Fibroblast of skin of right quadriceps (primary cell): ENCODE results near the gene SCAF1.

Source experiments
- DNase-seq: peaks from one replicate; pipeline ENCODE4 v3.0.0-alpha.2; 2013

SCAF1 gene, protein sequence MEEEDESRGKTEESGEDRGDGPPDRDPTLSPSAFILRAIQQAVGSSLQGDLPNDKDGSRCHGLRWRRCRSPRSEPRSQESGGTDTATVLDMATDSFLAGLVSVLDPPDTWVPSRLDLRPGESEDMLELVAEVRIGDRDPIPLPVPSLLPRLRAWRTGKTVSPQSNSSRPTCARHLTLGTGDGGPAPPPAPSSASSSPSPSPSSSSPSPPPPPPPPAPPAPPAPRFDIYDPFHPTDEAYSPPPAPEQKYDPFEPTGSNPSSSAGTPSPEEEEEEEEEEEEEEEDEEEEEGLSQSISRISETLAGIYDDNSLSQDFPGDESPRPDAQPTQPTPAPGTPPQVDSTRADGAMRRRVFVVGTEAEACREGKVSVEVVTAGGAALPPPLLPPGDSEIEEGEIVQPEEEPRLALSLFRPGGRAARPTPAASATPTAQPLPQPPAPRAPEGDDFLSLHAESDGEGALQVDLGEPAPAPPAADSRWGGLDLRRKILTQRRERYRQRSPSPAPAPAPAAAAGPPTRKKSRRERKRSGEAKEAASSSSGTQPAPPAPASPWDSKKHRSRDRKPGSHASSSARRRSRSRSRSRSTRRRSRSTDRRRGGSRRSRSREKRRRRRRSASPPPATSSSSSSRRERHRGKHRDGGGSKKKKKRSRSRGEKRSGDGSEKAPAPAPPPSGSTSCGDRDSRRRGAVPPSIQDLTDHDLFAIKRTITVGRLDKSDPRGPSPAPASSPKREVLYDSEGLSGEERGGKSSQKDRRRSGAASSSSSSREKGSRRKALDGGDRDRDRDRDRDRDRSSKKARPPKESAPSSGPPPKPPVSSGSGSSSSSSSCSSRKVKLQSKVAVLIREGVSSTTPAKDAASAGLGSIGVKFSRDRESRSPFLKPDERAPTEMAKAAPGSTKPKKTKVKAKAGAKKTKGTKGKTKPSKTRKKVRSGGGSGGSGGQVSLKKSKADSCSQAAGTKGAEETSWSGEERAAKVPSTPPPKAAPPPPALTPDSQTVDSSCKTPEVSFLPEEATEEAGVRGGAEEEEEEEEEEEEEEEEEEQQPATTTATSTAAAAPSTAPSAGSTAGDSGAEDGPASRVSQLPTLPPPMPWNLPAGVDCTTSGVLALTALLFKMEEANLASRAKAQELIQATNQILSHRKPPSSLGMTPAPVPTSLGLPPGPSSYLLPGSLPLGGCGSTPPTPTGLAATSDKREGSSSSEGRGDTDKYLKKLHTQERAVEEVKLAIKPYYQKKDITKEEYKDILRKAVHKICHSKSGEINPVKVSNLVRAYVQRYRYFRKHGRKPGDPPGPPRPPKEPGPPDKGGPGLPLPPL

DNA sequence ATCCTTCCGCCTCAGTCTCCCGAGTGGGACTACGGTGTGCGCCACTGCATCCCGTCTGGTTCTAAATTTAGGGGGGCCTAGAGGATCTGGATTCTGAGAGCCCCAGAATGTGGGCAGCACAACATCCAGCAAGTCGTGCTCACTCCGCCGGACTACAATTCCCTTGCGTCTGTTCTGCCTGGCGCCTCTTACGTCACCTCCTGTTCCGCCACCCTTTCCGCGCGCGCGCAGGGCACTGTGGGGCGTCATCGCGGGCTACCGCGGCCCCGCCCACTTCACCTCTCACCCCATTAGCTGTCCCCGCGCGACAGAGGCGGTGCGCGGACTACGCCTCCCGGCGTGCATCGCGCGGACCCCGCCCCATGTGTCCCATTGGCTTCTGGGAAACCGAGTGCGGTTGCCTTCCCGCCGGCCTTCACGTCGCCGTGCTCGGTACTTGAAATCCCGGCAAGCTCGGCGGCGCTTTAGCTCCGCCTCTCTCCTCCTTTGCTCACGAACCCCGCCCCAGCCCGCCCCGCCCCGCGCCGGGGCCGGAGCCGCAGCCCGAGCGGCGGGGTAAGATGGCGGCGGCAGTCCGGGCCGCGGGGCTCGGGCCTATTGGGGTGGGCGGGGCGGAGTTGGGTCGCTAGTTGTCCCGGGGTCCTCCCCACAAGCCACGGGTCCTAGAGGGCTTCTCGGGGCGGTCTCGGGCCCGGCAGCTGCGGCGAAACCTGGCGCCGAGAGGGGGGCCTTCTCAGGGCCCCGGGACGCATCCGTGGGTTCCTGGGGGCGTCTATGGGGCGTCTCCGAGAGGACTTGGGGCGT lies at the start of gene SCAF1:
SCAF1 (plus strand) TSS at position 522 of the 804 bp plus-strand sequence. CDS start 2,818 bp downstream, outside the sequence.
- peak; percentile 100 for DNase-seq

GRCh38 chr19:49592486-49593232 lies 49.4 kb upstream of the SCAF1 start:
- DNase-seq, result no peak

- DNase-seq, result peak; percentile 91
Observed at GRCh38 chr19:49593233-49594113, 48.5 kb upstream of the SCAF1 start.

- DNase-seq, result no peak
Observed at GRCh38 chr19:49594157-49594992, 47.6 kb upstream of the SCAF1 start.

GRCh38 chr19:49594993-49595818 lies 46.8 kb upstream of the SCAF1 start:
- no peak for DNase-seq

GRCh38 chr19:49595819-49596404 lies 46.1 kb upstream of the SCAF1 start:
- DNase-seq, result no peak

DNA sequence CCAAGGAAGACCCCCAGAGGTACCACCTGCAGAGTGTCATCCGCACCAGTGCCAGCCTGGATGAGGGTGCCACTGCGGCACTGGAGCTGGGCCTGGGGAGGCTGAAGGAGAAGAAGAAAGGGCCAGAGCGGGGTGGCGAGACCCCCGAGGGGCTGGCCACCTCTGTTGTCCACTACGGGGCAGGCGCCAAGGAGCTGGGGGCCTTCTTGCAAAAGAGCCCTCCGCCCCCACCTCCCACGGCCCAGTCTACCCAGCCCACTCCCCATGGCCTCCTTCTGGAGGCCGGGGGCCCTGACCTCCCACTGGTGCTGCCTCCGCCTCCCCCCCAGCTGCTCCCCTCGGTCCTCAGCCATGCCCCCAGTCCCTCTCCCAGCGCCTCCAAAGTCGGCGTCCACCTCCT lies 45.6 kb upstream of the SCAF1 start:
- DNase-seq, result no peak

- no peak for DNase-seq
Observed at GRCh38 chr19:49596954-49597702, 44.9 kb upstream of the SCAF1 start.

GRCh38 chr19:49597703-49597974 lies 44.4 kb upstream of the SCAF1 start:
- no peak for DNase-seq

DNA sequence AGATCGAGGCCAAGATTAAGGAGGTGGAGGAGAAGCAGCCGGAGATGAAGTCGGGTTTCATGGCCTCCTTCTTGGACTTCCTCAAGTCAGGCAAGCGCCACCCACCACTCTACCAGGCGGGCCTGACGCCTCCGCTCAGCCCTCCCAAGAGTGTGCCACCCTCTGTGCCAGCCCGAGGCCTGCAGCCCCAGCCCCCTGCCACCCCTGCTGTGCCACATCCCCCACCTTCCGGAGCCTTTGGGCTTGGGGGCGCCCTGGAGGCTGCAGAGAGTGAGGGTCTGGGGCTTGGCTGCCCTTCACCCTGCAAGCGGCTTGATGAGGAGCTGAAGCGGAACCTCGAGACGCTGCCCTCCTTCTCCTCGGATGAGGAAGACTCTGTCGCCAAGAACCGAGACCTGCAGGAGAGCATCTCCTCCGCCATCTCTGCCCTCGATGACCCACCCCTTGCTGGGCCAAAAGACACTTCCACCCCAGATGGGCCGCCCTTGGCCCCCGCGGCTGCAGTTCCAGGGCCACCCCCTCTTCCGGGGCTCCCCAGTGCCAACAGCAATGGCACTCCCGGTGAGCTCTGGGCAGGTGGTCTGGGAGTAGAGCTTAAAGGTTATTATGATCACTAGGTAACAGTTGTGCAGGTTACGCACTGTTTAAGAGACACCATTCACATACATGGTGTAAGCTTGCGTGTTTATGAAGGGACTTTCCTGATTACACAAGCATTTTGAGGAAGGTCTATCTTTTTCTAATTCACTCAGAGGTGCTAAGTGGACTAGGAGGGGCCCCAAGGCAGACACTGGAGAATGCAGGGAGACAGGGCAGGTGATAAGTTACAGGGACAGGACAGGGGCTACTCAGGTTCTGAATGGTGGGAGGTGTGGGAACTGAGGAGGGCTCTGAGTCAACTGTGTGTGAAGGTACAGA lies 42.4 kb upstream of the SCAF1 start:
- DNase-seq, result no peak

DNA sequence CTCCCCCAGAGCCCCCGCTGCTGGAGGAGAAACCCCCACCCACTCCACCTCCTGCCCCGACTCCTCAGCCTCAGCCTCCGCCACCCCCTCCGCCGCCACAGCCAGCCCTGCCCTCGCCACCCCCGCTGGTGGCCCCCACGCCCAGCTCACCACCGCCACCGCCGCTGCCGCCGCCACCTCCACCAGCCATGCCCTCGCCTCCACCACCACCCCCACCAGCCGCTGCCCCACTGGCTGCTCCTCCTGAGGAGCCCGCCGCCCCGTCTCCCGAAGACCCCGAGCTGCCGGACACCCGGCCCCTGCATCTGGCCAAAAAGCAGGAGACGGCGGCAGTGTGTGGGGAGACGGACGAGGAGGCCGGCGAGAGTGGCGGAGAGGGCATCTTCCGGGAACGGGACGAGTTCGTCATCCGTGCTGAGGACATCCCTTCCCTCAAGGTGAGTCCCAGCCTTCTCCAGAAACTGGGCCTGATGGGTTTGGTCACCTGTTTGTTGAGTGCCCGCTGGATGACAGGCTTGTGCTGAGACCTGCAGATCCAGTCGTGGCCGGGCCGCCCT lies 40.4 kb upstream of the SCAF1 start:
- no peak for DNase-seq

DNA sequence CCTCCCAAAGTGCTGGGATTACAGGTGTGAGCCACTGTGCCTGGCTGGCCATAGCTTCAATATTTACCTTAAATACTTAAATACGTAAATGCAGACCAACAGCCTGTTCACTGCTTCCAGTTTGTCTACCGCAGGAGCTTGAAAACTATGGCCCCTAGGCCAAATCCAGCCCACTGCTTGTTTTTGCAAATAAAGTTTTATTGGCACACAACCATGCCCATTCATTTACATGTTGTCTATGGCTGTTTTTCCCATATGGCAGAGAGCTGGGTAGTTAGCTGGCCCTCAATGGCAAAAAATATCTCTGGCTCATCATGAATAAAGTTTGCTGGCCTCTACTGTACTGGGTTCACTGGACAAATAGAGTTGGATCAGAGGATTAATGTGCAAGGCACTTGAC lies 39.2 kb upstream of the SCAF1 start:
- no peak for DNase-seq

DNA sequence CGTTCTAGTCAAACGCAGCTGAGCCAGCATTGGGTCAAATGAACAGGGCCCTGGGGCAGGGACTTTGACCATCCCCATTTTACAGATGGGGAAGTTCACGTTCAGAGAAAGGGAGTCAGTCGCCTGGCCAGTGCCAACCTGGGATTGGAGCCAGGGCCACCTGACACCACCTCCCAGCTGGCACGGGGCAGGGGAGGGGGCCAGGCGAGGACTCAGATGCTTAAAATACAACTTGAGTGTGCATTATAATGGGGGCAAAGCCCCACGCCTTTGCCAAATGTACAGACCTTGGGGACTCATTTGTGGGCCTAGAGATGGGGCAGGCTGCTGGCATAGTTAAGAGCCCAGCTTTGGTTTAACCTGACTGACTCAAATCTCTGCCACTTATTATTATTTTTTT lies 36.4 kb upstream of the SCAF1 start:
- no peak for DNase-seq

DNA sequence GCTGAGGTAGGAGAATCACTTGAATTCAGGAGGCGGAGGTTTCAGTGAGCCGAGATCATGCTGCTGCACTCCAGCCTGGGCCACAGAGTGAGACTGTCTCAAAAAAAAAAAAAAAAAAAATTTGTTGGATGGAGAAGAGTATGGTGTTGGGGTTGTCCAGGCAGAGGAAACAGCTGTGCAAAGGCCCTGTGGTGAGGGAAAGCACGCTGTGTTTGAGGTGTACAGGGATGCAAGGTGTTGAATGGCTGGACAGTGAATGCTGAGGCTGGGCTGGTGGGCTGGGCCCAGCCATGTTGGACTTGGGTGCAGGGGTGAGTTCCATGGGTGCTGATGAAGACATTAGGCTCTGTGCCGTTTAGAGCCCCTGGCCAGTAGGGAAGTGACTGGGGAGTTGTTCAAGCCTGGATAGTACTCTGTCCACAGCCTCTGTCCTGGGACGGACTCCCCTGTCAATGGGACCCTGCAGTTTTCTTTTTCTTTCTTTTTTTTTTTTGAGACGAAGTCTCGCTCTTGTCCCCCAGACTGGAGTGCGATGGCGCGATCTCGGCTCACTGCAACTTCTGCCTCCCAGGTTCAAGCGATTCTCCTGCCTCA lies 32.4 kb upstream of the SCAF1 start:
- no peak for DNase-seq

GRCh38 chr19:49613374-49613773 lies 28.6 kb upstream of the SCAF1 start:
- DNase-seq, result no peak
